GM10266 (cell line): ENCODE data around the gene NCK1.

Source experiments
- DNase-seq: peaks from one replicate; pipeline ENCODE4 v3.0.0; 2012; ENCODE audit errors: extremely low spot score
- CTCF ChIP-seq: IDR thresholded peaks from 2 replicates; pipeline ENCODE4 v1.5.1; 2012; ENCODE audit warnings: mild to moderate bottlenecking, low read depth; ENCODE audit not compliant: control insufficient read depth, insufficient read depth; ENCODE audit errors: missing control alignments

NCK1 gene

GRCh38 chr3:136840252-136840651 lies 21.8 kb upstream of the NCK1 start:
- DNase-seq: no peak

GRCh38 chr3:136842294-136842693 lies 19.7 kb upstream of the NCK1 start:
- DNase-seq: no peak
- TF ChIP-seq CTCF: no peak

More at GRCh38 chr3:136840252-136840651, 21.8 kb upstream of the NCK1 start:
- no peak for TF ChIP-seq CTCF

- TF ChIP-seq CTCF: no peak
- no peak for DNase-seq
Measured at GRCh38 chr3:136844724-136845123, 17.3 kb upstream of the NCK1 start.

GRCh38 chr3:136852180-136852579 lies 9.8 kb upstream of the NCK1 start:
- no peak for TF ChIP-seq CTCF

GRCh38 chr3:136856665-136857064 lies 5.3 kb upstream of the NCK1 start:
- TF ChIP-seq CTCF: no peak
- DNase-seq: no peak

More at GRCh38 chr3:136852180-136852579, 9.8 kb upstream of the NCK1 start:
- no peak for DNase-seq

GRCh38 chr3:136858381-136858780 lies 3.6 kb upstream of the NCK1 start:
- DNase-seq: no peak
- TF ChIP-seq CTCF: no peak

GRCh38 chr3:136860541-136860940 lies 1.5 kb upstream of the NCK1 start:
- no peak for DNase-seq

More at GRCh38 chr3:136860541-136860940, 1.5 kb upstream of the NCK1 start:
- TF ChIP-seq CTCF: no peak
